H1 (cell line): Measurements from ENCODE around the gene HM13. TPM values are rescaled to one million over a fixed set of nuclear protein-coding genes. Genes with fewer than 3 reads are reported as not detected.

Source experiments
- CTCF ChIA-PET: fragments of 300-600 bp; sonication (Branson Sonifier 250); formaldehyde crosslinking; loops from one replicate; lab custom pipeline; 2021; ENCODE audit not compliant: partially characterized antibody; lab: Charles Lee
- POLR2A ChIA-PET: fragments of 300-600 bp; sonication (Branson Sonifier 250); formaldehyde crosslinking; loops from one replicate; lab custom pipeline; 2021; ENCODE audit warnings: inconsistent platforms; ENCODE audit not compliant: partially characterized antibody; lab: Charles Lee
- DNase-seq, 2 experiments: peaks; one replicate each; pipeline versions ENCODE4 v3.0.0 to v3.0.0-alpha.2; 2010 to 2022; ENCODE audit warnings: low spot score in 2 of 2, low read depth in 1 of 2, mixed read lengths in 1 of 2
- FAIRE-seq: peaks from 2 replicates; lab custom pipeline; 2011; peaks lifted over from hg19 to GRCh38; lab: Jason Lieb, UNC
- H2AFZ ChIP-seq: 2 replicates; pipeline ENCODE4 v1.8.1; 2012; ENCODE audit warnings: low read length, inconsistent platforms
- H2AK5ac ChIP-seq: 2 replicates; pipeline ENCODE4 v1.6.1; 2013; ENCODE audit warnings: low read depth, low read length
- H2BK120ac ChIP-seq: replicated peaks from 2 replicates; pipeline ENCODE3; 2013; ENCODE audit warnings: low read depth, low read length, inconsistent platforms
- H2BK12ac ChIP-seq: 2 replicates; pipeline ENCODE4 v1.6.1; 2013; ENCODE audit warnings: low read depth, low read length
- H2BK15ac ChIP-seq: 2 replicates; pipeline ENCODE4 v1.6.1; 2013; ENCODE audit warnings: low read length
- H2BK20ac ChIP-seq: 2 replicates; pipeline ENCODE4 v1.6.1; 2013; ENCODE audit warnings: low read length
- H2BK5ac ChIP-seq: 2 replicates; pipeline ENCODE4 v1.6.1; 2013; ENCODE audit warnings: low read depth, low read length
- H3K14ac ChIP-seq: 2 replicates; pipeline ENCODE4 v1.6.1; 2013; ENCODE audit warnings: inconsistent platforms; ENCODE audit not compliant: insufficient read length
- H3K18ac ChIP-seq: 2 replicates; pipeline ENCODE4 v1.6.1; 2013; ENCODE audit warnings: low read length; ENCODE audit errors: extremely low read depth
- H3K23ac ChIP-seq: 2 replicates; pipeline ENCODE4 v1.6.1; 2013; ENCODE audit warnings: inconsistent platforms; ENCODE audit not compliant: insufficient read length
- H3K23me2 ChIP-seq: 2 replicates; pipeline ENCODE4 v1.6.1; 2013; ENCODE audit warnings: low read depth, low read length
- H3K27ac ChIP-seq: 2 replicates; pipeline ENCODE4 v1.6.1; 2011; ENCODE audit warnings: low read depth, low read length, inconsistent platforms
- H3K27me3 ChIP-seq, 4 experiments: replicated peaks in 1 of 4; 1 replicate in 1 of 4; 2 replicates in 3 of 4; pipeline versions ENCODE4 v1.6.1 to v1.8.1; 2011 to 2013; ENCODE audit warnings: low read length in 3 of 4, mild to moderate bottlenecking in 3 of 4, inconsistent platforms in 2 of 4, mixed read lengths in 2 of 4, moderate library complexity in 1 of 4; ENCODE audit not compliant: control insufficient read depth in 3 of 4, insufficient read depth in 3 of 4; ENCODE audit errors: extremely low read depth in 1 of 4
- H3K36me3 ChIP-seq, 4 experiments: 2 replicates each; pipeline versions ENCODE4 v1.6.1 to v1.8.1; 2011 to 2013; ENCODE audit warnings: mild to moderate bottlenecking in 4 of 4, low read length in 3 of 4, moderate library complexity in 2 of 4, control low read depth in 1 of 4, inconsistent platforms in 1 of 4; ENCODE audit not compliant: insufficient read depth in 4 of 4, control insufficient read depth in 2 of 4
- H3K4ac ChIP-seq: replicated peaks from 2 replicates; pipeline ENCODE3; 2013; ENCODE audit warnings: low read length, low read depth, mixed read lengths, inconsistent platforms; ENCODE audit not compliant: insufficient read length
- H3K4me1 ChIP-seq, 4 experiments: replicated peaks in 1 of 4; 1 replicate in 1 of 4; 2 replicates in 3 of 4; pipeline versions ENCODE4 v1.6.1 to v1.8.1; 2011 to 2013; ENCODE audit warnings: low read length in 3 of 4, inconsistent platforms in 2 of 4, mixed read lengths in 1 of 4; ENCODE audit not compliant: insufficient read depth in 4 of 4, control insufficient read depth in 3 of 4
- H3K4me2 ChIP-seq, 2 experiments: 2 replicates each; pipeline versions ENCODE4 v1.6.1 to v1.8.1; 2011 to 2013; ENCODE audit warnings: low read depth in 2 of 2, low read length in 2 of 2, control low read depth in 1 of 2, inconsistent platforms in 1 of 2, mild to moderate bottlenecking in 1 of 2; ENCODE audit not compliant: insufficient read depth in 1 of 2
- H3K4me3 ChIP-seq, 4 experiments: fragments of 200-600, 300-600 bp in 1 of 4; sonication (generic), shearing (Covaris generic), sonication (Bioruptor Twin) in 1 of 4; 2 replicates each; pipeline versions ENCODE4 v1.5.1 to v1.8.1; 2011 to 2016; ENCODE audit warnings: low read length in 4 of 4, low read depth in 3 of 4, control low read depth in 2 of 4, inconsistent platforms in 2 of 4, mild to moderate bottlenecking in 2 of 4, mixed read lengths in 1 of 4, moderate library complexity in 1 of 4; ENCODE audit not compliant: insufficient read depth in 2 of 4; ENCODE audit errors: extremely low read depth in 1 of 4
- H3K56ac ChIP-seq: replicated peaks from 2 replicates; pipeline ENCODE3; 2013; ENCODE audit warnings: low read depth, mild to moderate bottlenecking, mixed read lengths, low read length, inconsistent platforms; ENCODE audit not compliant: insufficient read length
- H3K79me1 ChIP-seq: 2 replicates; pipeline ENCODE4 v1.6.1; 2013; ENCODE audit warnings: low read depth, low read length, control low read depth
- H3K79me2 ChIP-seq, 2 experiments: 2 replicates each; pipeline versions ENCODE4 v1.6.1 to v1.8.1; 2012 to 2013; ENCODE audit warnings: low read length in 2 of 2, mild to moderate bottlenecking in 2 of 2, inconsistent platforms in 1 of 2; ENCODE audit not compliant: insufficient read depth in 2 of 2, control insufficient read depth in 1 of 2
- H3K9ac ChIP-seq, 4 experiments: replicated peaks in 1 of 4; 1 replicate in 1 of 4; 2 replicates in 3 of 4; pipeline versions ENCODE4 v1.6.1 to v1.8.1; 2011 to 2013; ENCODE audit warnings: low read depth in 3 of 4, low read length in 3 of 4, control low read depth in 2 of 4, mild to moderate bottlenecking in 2 of 4, moderate library complexity in 2 of 4, inconsistent platforms in 1 of 4; ENCODE audit errors: extremely low read depth in 1 of 4
- H3K9me3 ChIP-seq, 2 experiments: 2 replicates each; pipeline versions ENCODE4 v1.6.1 to v1.8.1; 2012 to 2013; ENCODE audit warnings: mild to moderate bottlenecking in 2 of 2, moderate library complexity in 2 of 2, control low read depth in 1 of 2, inconsistent platforms in 1 of 2, low read depth in 1 of 2, low read length in 1 of 2, mixed read lengths in 1 of 2; ENCODE audit not compliant: insufficient read depth in 2 of 2
- H4K20me1 ChIP-seq, 2 experiments: replicated peaks in 1 of 2; 2 replicates each; pipeline versions ENCODE3 to v1.8.1; 2011 to 2013; ENCODE audit warnings: inconsistent platforms in 2 of 2, low read length in 2 of 2, mild to moderate bottlenecking in 1 of 2; ENCODE audit not compliant: insufficient read depth in 2 of 2, control insufficient read depth in 1 of 2
- H4K5ac ChIP-seq: 2 replicates; pipeline ENCODE4 v1.6.1; 2013; ENCODE audit warnings: low read length, low read depth, mixed read lengths, inconsistent platforms; ENCODE audit not compliant: insufficient read length
- H4K8ac ChIP-seq: 2 replicates; pipeline ENCODE4 v1.8.0; 2013; ENCODE audit warnings: mild to moderate bottlenecking, moderate library complexity, low read length, inconsistent platforms; ENCODE audit not compliant: insufficient read depth; ENCODE audit errors: extremely low read depth
- H4K91ac ChIP-seq: replicated peaks from 2 replicates; pipeline ENCODE3; 2013; ENCODE audit warnings: low read length, mixed read lengths, inconsistent platforms; ENCODE audit not compliant: insufficient read length
- CBX5 ChIP-seq: fragments of 300-800, 300-1000 bp; sonication (generic); IDR thresholded peaks from 2 replicates; pipeline ENCODE4 v1.7.1; 2016; ENCODE audit warnings: antibody characterized with exemption, low read length, low read depth
- CTBP2 ChIP-seq: IDR thresholded peaks from 2 replicates; pipeline ENCODE4 v1.7.0; 2011; ENCODE audit warnings: borderline replicate concordance, mild to moderate bottlenecking, moderate library complexity, mixed read lengths, low read length; ENCODE audit not compliant: insufficient read depth, insufficient read length
- GABPA ChIP-seq: IDR thresholded peaks from 2 replicates; pipeline ENCODE4 v1.6.1; 2011; ENCODE audit warnings: mild to moderate bottlenecking, low read length, moderate library complexity, borderline replicate concordance; ENCODE audit not compliant: insufficient read depth
- KDM1A ChIP-seq: fragments of 200-600, 300-600 bp; sonication (generic); IDR thresholded peaks from 2 replicates; pipeline ENCODE4 v1.7.1; 2016; ENCODE audit warnings: mild to moderate bottlenecking, low read length, borderline replicate concordance
- PHF8 ChIP-seq: fragments of 200-600 bp; sonication (generic); conservative IDR thresholded peaks from 2 replicates; pipeline ENCODE4 v1.7.1; 2012; ENCODE audit warnings: low read depth, mild to moderate bottlenecking, inconsistent platforms, low read length, moderate library complexity
- SRF ChIP-seq: IDR thresholded peaks from 2 replicates; pipeline ENCODE4 v1.6.1; 2011; ENCODE audit warnings: mild to moderate bottlenecking, low read depth, low read length, moderate library complexity
- WGBS, 2 experiments: shearing (Covaris generic) in 1 of 2; methylation state at CpG; one replicate each; pipeline versions ENCODE4 v1.1.6 to v1.1.7; 2013 to 2015; ENCODE audit warnings: low lambda C conversion rate in 2 of 2, mixed read lengths in 2 of 2, inconsistent platforms in 1 of 2, low coverage in 1 of 2, missing lambda C conversion rate in 1 of 2; ENCODE audit not compliant: insufficient replicate concordance in 2 of 2, insufficient coverage in 1 of 2, insufficient read length in 1 of 2; ENCODE audit errors: extremely low coverage in 1 of 2, missing lambda C conversion rate in 1 of 2; 5-methylcytosine and 5-hydroxymethylcytosine counted together
- polyA plus RNA-seq, 7 experiments: library from polyadenylated mRNA; depleted of rRNA in 3 of 7; stranded (reverse) in 5 of 7; unstranded in 2 of 7; fragments of >200 nt in 5 of 7; fragments of 200-250 nt in 2 of 7; gene quantifications; 1 replicate in 5 of 7; 2 replicates in 1 of 7; 4 replicates in 1 of 7; pipeline versions ENCODE4 v1.2.1 to v1.2.3, GENCODE V29; 2011 to 2013; ENCODE audit warnings: missing spikeins in 2 of 7, mixed read lengths in 2 of 7
- total RNA-seq: library from RNA; stranded (reverse); fragmentation: NEBNext Ultra II Directional; extraction: Animal tissue kit (Norgen Biotek cat#: 25700); gene quantifications from 2 replicates; pipeline ENCODE4 v1.2.1, GENCODE V29; 2021

The HM13 gene
- total and polyA plus RNA-seq, 2 of the 8 experiments (the other 6 are each of a cell fraction or from before 2014, with no cell fraction given): 118 to 183 TPM

- no peak overlapping the region for H2BK12ac ChIP-seq
- H2AFZ ChIP-seq: no peak overlapping the region
- no peak overlapping the region for H3K14ac ChIP-seq
- H3K27ac ChIP-seq: no peak overlapping the region
- 93% methylated on average over 5 of the region's 5 CpGs; no CpG with 5 or more reads in 1 of the 2 experiments for WGBS, 2 experiments
- no peak for FAIRE-seq
- no peak overlapping the region for H2BK15ac ChIP-seq
- peaks cover 2 to 17% of the 10 kb centered on the region in 2 experiments for H4K20me1 ChIP-seq
- no peaks in the 10 kb centered on the region; the same call in 1 of the 2 replicates for H3K23me2 ChIP-seq
- no peak overlapping the region for H3K56ac ChIP-seq
- H3K9me3 ChIP-seq: no peaks in the 10 kb centered on the region
- no peak overlapping the region for H3K9ac ChIP-seq
- H3K36me3 ChIP-seq: peaks cover 31 to 56% (median 35%) of the 10 kb centered on the region in 4 experiments; a peak in 7 of 8 replicates
- POLR2A ChIA-PET: interaction anchor here (0.6 to 0.9 kb wide), 2 partner anchors 20 to 49 kb away, joined by 3 to 4 read pairs; no protein-coding TSS in a partner anchor
- H4K5ac ChIP-seq: no peak overlapping the region
- no peak for DNase-seq
- no peak overlapping the region for H2BK5ac ChIP-seq
- H3K23ac ChIP-seq: no peak overlapping the region
- peaks cover 4% of the 10 kb centered on the region; the same call in 1 of the 2 replicates for H3K79me1 ChIP-seq
- no peak overlapping the region for H4K91ac ChIP-seq
- no peak overlapping the region for H2BK120ac ChIP-seq
- no peak overlapping the region for H3K4ac ChIP-seq
- CTCF ChIA-PET: interaction anchor here (1.7 to 15.1 kb wide), 3 partner anchors 21 to 76 kb away, joined by 6 to 170 read pairs (median 9); partner anchors contain the start of gene HM13
- no peak overlapping the region for H3K4me3 ChIP-seq
- no peak overlapping the region for H4K8ac ChIP-seq
- H2AK5ac ChIP-seq: no peak overlapping the region
- H3K18ac ChIP-seq: no peak overlapping the region
- no peaks in the 10 kb centered on the region for H3K79me2 ChIP-seq
- H3K4me1 ChIP-seq: no peaks in the 10 kb centered on the region
- no peaks in the 10 kb centered on the region for H3K27me3 ChIP-seq
- H3K4me2 ChIP-seq: no peak overlapping the region
- no peak overlapping the region for H2BK20ac ChIP-seq
- TF ChIP-seq CTBP2: no peak
- no peak for TF ChIP-seq PHF8
- TF ChIP-seq GABPA: no peak
- no peak for TF ChIP-seq CBX5
- TF ChIP-seq KDM1A: no peak
- TF ChIP-seq SRF: no peak
Measured at GRCh38 chr20:31536575-31536974, 22.3 kb downstream of the HM13 start.
